GM12864 (cell line): ENCODE measurements around the gene PRXL2A.
"Not testable (repeated sequence)": the region's sequence is repeated elsewhere in the genome, so short reads cannot be mapped to it uniquely, and the experiment has no call there.

Experiments
- DNase-seq: peaks from one replicate; pipeline ENCODE4 v3.0.0-alpha.2; 2011; ENCODE audit warnings: low read depth
- H3K4me3 ChIP-seq: 2 replicates; pipeline ENCODE4 v1.5.1; 2011; ENCODE audit warnings: mild to moderate bottlenecking, low read depth, low read length, control low read depth
- TF ChIP-seq, protein P1 (sequence below): IDR thresholded peaks from 2 replicates; pipeline ENCODE4 v1.5.1; 2011; ENCODE audit warnings: low read depth, mild to moderate bottlenecking, moderate library complexity, low read length, control low read depth, inconsistent platforms; ENCODE audit errors: missing control alignments

PRXL2A gene

GRCh38 chr10:80472234-80473095, 64.1 kb downstream of the PRXL2A start:
- TF ChIP-seq, protein P1, sequence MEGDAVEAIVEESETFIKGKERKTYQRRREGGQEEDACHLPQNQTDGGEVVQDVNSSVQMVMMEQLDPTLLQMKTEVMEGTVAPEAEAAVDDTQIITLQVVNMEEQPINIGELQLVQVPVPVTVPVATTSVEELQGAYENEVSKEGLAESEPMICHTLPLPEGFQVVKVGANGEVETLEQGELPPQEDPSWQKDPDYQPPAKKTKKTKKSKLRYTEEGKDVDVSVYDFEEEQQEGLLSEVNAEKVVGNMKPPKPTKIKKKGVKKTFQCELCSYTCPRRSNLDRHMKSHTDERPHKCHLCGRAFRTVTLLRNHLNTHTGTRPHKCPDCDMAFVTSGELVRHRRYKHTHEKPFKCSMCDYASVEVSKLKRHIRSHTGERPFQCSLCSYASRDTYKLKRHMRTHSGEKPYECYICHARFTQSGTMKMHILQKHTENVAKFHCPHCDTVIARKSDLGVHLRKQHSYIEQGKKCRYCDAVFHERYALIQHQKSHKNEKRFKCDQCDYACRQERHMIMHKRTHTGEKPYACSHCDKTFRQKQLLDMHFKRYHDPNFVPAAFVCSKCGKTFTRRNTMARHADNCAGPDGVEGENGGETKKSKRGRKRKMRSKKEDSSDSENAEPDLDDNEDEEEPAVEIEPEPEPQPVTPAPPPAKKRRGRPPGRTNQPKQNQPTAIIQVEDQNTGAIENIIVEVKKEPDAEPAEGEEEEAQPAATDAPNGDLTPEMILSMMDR = peak; percentile 16
- H3K4me3 ChIP-seq = peak overlapping the region; percentile 2; the same call in 1 of the 2 replicates
- peak; percentile 75 for DNase-seq

DNA sequence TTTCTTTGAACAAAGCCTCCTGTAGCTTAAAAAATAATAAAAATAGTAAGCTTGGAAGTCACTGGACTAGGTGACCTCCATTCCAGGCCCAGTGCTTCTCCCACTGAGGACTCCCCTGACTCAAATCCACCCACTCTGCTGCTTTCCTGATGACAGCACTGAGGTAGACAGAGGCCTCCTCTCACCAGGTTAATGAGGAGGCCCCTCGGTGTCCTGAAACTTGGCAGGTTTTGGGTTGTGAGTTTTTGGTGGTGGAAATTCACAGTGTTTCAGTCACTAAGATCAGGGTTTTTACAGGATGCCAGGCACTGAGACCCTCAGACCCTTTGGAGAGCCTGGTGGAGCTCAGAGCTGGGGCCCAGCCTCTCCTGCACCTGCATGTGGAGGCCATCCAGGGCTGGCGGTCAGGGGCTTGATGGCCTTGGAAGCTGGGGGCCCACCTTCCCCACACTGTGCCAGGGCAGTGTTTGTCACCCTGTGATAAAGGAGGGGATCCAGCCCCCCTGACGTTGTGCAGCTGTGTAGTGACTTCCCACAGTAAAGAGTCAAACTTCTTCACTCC, 64.8 kb downstream of the PRXL2A start:
- peak overlapping the region; percentile 2; the same call in 1 of the 2 replicates for H3K4me3 ChIP-seq
- TF ChIP-seq, protein P1 = no peak
- no peak for DNase-seq

GRCh38 chr10:80473692-80474596, 65.6 kb downstream of the PRXL2A start:
- TF ChIP-seq, protein P1 = no peak
- no peak overlapping the region for H3K4me3 ChIP-seq
- no peak for DNase-seq

- TF ChIP-seq, protein P1 = no peak
- DNase-seq = no peak
- H3K4me3 ChIP-seq = no peak overlapping the region
Observed at GRCh38 chr10:80474597-80474910, 66.2 kb downstream of the PRXL2A start.

DNA sequence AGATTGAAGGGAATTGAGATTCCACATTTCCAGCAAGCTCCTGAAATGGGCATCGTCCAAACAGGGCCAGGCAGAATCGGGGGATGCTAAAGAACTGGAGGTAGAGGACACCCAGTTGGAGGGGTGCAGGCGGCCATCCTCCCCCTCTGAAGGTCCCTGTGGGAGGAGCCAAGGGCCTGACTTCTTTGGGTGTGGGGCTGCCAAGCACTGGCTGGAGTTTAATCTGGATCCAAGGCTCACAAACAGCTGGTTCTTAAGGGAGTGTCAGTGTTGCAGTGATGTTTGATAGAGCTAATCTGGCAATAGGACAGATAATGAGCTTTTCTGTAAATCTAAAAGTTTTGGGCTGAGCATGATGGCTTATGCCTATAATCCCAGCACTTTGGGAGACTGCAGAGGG, 66.6 kb downstream of the PRXL2A start:
- no peak overlapping the region for H3K4me3 ChIP-seq
- TF ChIP-seq, protein P1 = no peak
- no peak for DNase-seq

- H3K4me3 ChIP-seq, DNase-seq: not testable (repeated sequence)
Observed at GRCh38 chr10:80475641-80476040, 67.3 kb downstream of the PRXL2A start.

DNA sequence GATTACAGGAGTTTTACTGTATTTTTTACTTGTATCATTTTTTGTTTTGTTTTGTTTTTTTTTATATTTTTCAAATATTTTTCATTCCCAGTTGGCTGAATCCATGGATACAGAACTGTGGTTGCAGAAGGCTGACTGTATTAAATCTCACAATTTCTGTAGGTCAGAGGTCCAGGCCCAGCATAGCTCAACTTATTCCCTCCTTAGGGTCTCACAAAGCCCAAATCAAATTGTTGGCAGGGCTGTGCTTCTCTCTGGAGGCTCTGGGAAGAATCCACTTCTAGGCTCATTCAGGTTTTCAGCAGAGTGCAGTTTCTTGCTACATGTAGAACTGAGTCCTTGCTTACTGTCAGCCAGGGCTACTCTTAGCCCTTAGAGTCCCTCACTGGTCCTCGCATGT, 68.3 kb downstream of the PRXL2A start:
- H3K4me3 ChIP-seq = no peak overlapping the region
- TF ChIP-seq, protein P1 = no peak

More for the DNA sequence above, 68.3 kb downstream of the PRXL2A start:
- DNase-seq = no peak
